ENCODE data around the gene AQP7.

- TF ChIP-seq POLR2A (IDR thresholded peaks at IDR 0.05), result no peak
- no peak for TF ChIP-seq CTCF (IDR thresholded peaks at IDR 0.05)
Observed at GRCh38 chr9:33416996-33417395, 14.6 kb upstream of the AQP7 start.

Measured in heart left ventricle (tissue), 13 donors.